Upper lobe of right lung (tissue), 1 donor: ENCODE measurements around the gene CHTOP. TPM values are rescaled to one million over a fixed set of nuclear protein-coding genes. Genes with fewer than 3 reads are reported as not detected.

Experiments
- ATAC-seq: fragments of 200-7000 bp; cut with Tn5 transposase; one replicate; pipeline ENCODE4 v1.9.1; 2020; ENCODE audit warnings: mild to moderate bottlenecking, moderate library complexity
- DNase-seq: peaks from one replicate; pipeline ENCODE4 v3.0.0-alpha.2; 2020
- H3K27ac ChIP-seq: fragments of 200-600 bp; one replicate; pipeline ENCODE4 v1.8.0; 2022
- H3K27me3 ChIP-seq: fragments of 200-600 bp; one replicate; pipeline ENCODE4 v1.8.0; 2022; ENCODE audit warnings: mild to moderate bottlenecking
- H3K36me3 ChIP-seq: fragments of 200-600 bp; one replicate; pipeline ENCODE4 v1.8.0; 2022
- H3K4me1 ChIP-seq: fragments of 200-600 bp; one replicate; pipeline ENCODE4 v1.8.0; 2022
- H3K4me3 ChIP-seq: fragments of 200-600 bp; one replicate; pipeline ENCODE4 v1.8.0; 2022; ENCODE audit warnings: mild to moderate bottlenecking
- H3K9me3 ChIP-seq: fragments of 200-600 bp; one replicate; pipeline ENCODE4 v1.8.0; 2022
- CTCF ChIP-seq: fragments of 200-600 bp; IDR thresholded peaks from one replicate; pipeline ENCODE4 v1.8.0; 2022; ENCODE audit warnings: antibody characterized with exemption
- intact Hi-C: fragments of 100-400 bp; cut with DNase I; formaldehyde crosslinking; loops from one replicate; pipeline ENCODE4 v1.11.0; 2022
- total RNA-seq: library from RNA; stranded (reverse); fragmentation: NEBNext Ultra II Directional; extraction: Animal tissue kit (Norgen Biotek cat#: 25700); gene quantifications from one replicate; pipeline ENCODE4 v1.2.1, GENCODE V29; 2021
- donor health status: DM: no; HTN: yes; CAD: no; lungs with severe emphysema.

Gene CHTOP
- total RNA-seq, 1 donor from 2014 or later, result 63.5 TPM

DNA sequence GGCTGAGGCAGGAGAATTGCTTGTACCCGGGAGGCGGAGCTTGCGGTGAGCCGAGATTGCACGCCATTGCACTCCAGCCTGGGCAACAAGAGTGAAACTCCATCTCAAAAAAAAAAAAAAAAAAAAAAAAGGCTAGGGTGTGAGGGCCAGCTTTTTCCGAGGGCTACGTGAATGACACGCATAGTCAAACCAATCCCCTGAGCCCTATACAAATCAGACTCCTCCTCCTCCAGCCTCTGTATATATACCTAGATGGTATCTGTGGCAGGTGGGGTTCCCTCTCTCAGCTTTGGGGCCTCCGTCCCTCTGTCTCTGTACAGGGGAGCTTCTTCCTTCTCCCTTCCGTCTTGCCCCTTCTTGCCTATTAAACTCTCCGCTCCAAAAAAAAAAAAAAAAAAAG, 27.7 kb upstream of the CHTOP start:
- Histone ChIP-seq H3K9me3 (no peaks in the 10 kb centered on the region), H3K4me3 (no peak overlapping the region), H3K36me3 (peaks cover 13% of the 10 kb centered on the region), H3K27me3 (no peaks in the 10 kb centered on the region), H3K4me1 (peaks cover 34% of the 10 kb centered on the region), H3K27ac (no peak overlapping the region)
- no peak for ATAC-seq
- no peak for TF ChIP-seq CTCF
- intact Hi-C loops, result no loop called here
- no peak for DNase-seq

DNA sequence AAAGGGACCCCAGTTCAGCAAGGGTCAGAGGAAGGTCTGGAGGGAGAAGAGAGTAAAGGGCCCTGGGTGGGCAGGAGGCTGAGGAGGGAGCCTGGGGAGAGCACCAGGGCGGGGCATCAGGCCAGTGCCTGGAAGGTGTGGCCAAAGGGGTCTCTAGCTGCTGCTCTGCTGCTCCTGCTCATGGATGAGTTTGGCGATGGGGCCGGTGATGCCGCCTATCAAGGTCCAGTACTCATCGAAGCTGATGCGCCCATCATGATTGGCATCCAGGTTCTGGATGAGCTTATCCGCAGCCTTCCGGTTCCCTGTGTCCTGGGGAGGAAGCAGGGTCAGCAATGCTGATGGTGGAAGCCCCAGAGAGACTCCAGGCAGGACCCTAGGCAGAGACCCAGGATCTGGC, 26.5 kb upstream of the CHTOP start:
- TF ChIP-seq CTCF, result no peak
- peaks cover 37% of the 10 kb centered on the region for H3K4me1 ChIP-seq
- ATAC-seq, result no peak
- peaks cover 13% of the 10 kb centered on the region for H3K36me3 ChIP-seq
- peak overlapping the region; percentile 53 for H3K4me3 ChIP-seq
- H3K27ac ChIP-seq, result peak overlapping the region; percentile 93
- H3K27me3 ChIP-seq, result no peaks in the 10 kb centered on the region
- no peaks in the 10 kb centered on the region for H3K9me3 ChIP-seq
- DNase-seq, result no peak
- intact Hi-C loops, result no loop called here

GRCh38 chr1:153608089-153608682, 25.7 kb upstream of the CHTOP start:
- Histone ChIP-seq H3K4me1 (peaks cover 37% of the 10 kb centered on the region), H3K27ac (peak overlapping the region; percentile 93), H3K4me3 (peak overlapping the region; percentile 53), H3K9me3 (no peaks in the 10 kb centered on the region), H3K27me3 (no peaks in the 10 kb centered on the region), H3K36me3 (peaks cover 13% of the 10 kb centered on the region)
- peak; percentile 4 for ATAC-seq
- peak; percentile 4 for TF ChIP-seq CTCF
- intact Hi-C loops, result no loop called here
- no peak for DNase-seq

DNA sequence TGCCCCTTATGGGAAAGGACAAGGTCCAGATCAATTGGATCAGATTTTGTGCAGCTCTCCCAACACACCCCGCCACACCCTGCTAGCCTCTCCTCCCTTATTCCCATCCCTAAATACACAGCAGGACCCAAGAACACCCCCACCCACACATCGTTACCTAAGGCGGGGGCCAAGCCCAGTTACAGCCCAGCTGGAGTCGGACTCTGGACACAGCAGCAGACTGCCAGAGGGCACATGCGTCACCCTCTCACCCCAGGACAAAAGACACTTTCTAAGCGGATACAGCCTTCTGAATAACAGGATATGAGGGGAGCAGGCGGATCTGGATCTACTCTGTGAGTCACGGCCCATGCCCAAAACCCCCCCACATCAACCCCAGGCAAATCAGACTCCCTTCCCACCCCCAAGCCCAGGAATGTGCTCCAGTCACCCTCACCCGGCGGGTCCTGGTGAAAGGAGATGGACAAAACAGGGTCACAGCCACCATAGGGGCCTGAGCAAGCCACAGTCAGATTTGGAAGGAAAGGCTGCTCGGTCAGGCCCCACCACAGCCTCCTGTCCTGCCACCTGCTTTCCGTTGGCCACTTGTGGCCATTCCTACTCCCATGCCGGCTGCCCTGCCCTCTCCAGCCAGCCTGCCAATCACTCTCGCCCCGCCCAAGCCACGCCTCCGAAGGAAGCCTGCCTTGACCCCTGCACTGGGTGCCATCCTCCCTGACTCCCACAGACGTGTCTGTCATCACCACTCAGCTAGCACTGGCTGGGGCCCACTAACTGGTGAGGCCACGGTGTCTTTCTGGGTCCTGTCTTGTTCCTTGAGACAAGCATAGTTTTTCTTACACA, 24.9 kb upstream of the CHTOP start:
- Histone ChIP-seq H3K4me1 (peaks cover 37% of the 10 kb centered on the region), H3K27ac (peak overlapping the region; percentile 93), H3K9me3 (no peaks in the 10 kb centered on the region), H3K36me3 (peaks cover 13% of the 10 kb centered on the region), H3K4me3 (peak overlapping the region; percentile 53), H3K27me3 (no peaks in the 10 kb centered on the region)
- ATAC-seq, result peak; percentile 81
- intact Hi-C loops, result no loop called here
- DNase-seq, result peak; percentile 91
- no peak for TF ChIP-seq CTCF

DNA sequence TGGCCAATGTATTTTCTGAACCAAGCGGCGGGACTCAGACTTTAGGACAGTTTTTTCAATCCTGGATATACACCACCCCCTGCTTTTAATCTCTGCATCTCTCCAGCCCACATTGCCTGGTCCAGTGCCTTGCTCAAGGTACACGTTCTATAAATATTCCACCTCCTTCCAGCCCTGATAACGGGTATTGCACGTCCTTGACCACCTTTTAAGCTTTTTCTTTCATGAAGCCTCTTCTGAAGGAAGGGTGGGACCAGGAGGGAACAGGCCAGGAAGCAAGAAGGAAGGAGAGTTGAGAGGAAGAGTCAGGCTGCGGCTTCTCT, 24.3 kb upstream of the CHTOP start:
- TF ChIP-seq CTCF, result no peak
- intact Hi-C loops, result no loop called here
- ATAC-seq (no peak), DNase-seq (no peak)
- no peaks in the 10 kb centered on the region for H3K9me3 ChIP-seq
- H3K27me3 ChIP-seq, result no peaks in the 10 kb centered on the region
- no peak overlapping the region for H3K4me3 ChIP-seq
- H3K27ac ChIP-seq, result peak overlapping the region; percentile 93
- peaks cover 13% of the 10 kb centered on the region for H3K36me3 ChIP-seq
- H3K4me1 ChIP-seq, result peaks cover 37% of the 10 kb centered on the region
